ENCODE data around the gene RIPOR2.

DNA sequence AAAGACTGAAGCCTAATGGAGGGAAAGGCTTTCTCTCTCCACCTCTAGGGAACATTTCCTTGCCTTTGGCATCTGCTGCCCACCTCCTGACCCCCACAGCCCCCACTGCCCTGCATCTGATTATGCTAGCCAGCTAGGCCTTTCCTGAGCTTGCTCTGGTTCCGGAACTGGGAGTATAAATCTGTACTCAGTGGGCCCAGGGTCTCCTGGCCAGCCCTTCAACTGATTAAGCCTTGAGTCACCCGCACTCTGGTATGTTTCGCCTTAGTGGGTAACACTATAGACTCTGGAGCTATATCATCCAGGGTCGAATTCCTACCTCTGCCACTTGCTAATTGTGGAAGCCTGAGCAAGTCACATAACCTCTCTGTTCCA is 45.6 kb upstream of the RIPOR2 start:
- TF ChIP-seq, protein P1, sequence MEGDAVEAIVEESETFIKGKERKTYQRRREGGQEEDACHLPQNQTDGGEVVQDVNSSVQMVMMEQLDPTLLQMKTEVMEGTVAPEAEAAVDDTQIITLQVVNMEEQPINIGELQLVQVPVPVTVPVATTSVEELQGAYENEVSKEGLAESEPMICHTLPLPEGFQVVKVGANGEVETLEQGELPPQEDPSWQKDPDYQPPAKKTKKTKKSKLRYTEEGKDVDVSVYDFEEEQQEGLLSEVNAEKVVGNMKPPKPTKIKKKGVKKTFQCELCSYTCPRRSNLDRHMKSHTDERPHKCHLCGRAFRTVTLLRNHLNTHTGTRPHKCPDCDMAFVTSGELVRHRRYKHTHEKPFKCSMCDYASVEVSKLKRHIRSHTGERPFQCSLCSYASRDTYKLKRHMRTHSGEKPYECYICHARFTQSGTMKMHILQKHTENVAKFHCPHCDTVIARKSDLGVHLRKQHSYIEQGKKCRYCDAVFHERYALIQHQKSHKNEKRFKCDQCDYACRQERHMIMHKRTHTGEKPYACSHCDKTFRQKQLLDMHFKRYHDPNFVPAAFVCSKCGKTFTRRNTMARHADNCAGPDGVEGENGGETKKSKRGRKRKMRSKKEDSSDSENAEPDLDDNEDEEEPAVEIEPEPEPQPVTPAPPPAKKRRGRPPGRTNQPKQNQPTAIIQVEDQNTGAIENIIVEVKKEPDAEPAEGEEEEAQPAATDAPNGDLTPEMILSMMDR (IDR thresholded peaks at IDR 0.05) = no peak
- TF ChIP-seq POLR2A (IDR thresholded peaks at IDR 0.05) = no peak
- no peak for TF ChIP-seq POLR2AphosphoS5 (IDR thresholded peaks at IDR 0.05)
- TF ChIP-seq EP300 (IDR thresholded peaks at IDR 0.05) = no peak
